ENCODE measurements around the gene CFAP221.

GRCh38 chr2:119616421-119616820 lies 72.2 kb downstream of the CFAP221 start:
- TF ChIP-seq EZH2phosphoT487 (IDR thresholded peaks at IDR 0.05; ENCODE audit: borderline replicate concordance, low read depth, low read length): no peak
- no peak for TF ChIP-seq CTCF (conservative IDR thresholded peaks at IDR 0.05; ENCODE audit: low read length)
